Umbilical cord (tissue), 2 donors: ENCODE data around the gene SND1. TPM values are rescaled to one million over a fixed set of nuclear protein-coding genes. Genes with fewer than 3 reads are reported as not detected.
"Not testable (repeated sequence)": the region's sequence is repeated elsewhere in the genome, so short reads cannot be mapped to it uniquely, and the experiment has no call there.

Experiments
- DNase-seq: peaks from one replicate; pipeline ENCODE4 v3.0.0-alpha.2; 2015; ENCODE audit warnings: low spot score
- total RNA-seq: library from RNA; depleted of rRNA; stranded (reverse); fragments of >200 nt; gene quantifications from one replicate; pipeline ENCODE4 v1.2.3, GENCODE V29; 2014; ENCODE audit warnings: low replicate concordance; ENCODE audit not compliant: insufficient read depth

SND1 gene
- total RNA-seq, 1 donor from 2014 or later: 101 TPM

GRCh38 chr7:128092221-128092620, 440.2 kb downstream of the SND1 start:
- DNase-seq: no peak

GRCh38 chr7:128093614-128094570, 441.9 kb downstream of the SND1 start:
- DNase-seq: no peak

- no peak for DNase-seq
These were observed 442.7 kb downstream of the SND1 start for GRCh38 chr7:128094686-128095085.

GRCh38 chr7:128097211-128097731, 445.3 kb downstream of the SND1 start:
- DNase-seq: no peak

GRCh38 chr7:128098629-128099028, 446.6 kb downstream of the SND1 start:
- DNase-seq: no peak

GRCh38 chr7:128099204-128099671, 447.2 kb downstream of the SND1 start:
- DNase-seq: no peak

- DNase-seq: no peak
These were observed 448.4 kb downstream of the SND1 start for GRCh38 chr7:128100225-128100948.

GRCh38 chr7:128100949-128101713, 449.1 kb downstream of the SND1 start:
- DNase-seq: peak; percentile 24

- DNase-seq: no peak
These were observed 450.7 kb downstream of the SND1 start for GRCh38 chr7:128102490-128103291.

GRCh38 chr7:128103498-128104107, 451.6 kb downstream of the SND1 start:
- peak; percentile 58 for DNase-seq

GRCh38 chr7:128104108-128104742, 452.2 kb downstream of the SND1 start:
- peak; percentile 22 for DNase-seq

GRCh38 chr7:128105228-128106022, 453.4 kb downstream of the SND1 start:
- DNase-seq: no peak

- no peak for DNase-seq
These were observed 454.8 kb downstream of the SND1 start for GRCh38 chr7:128106821-128107220.

GRCh38 chr7:128107516-128107915, 455.5 kb downstream of the SND1 start:
- DNase-seq: not testable (repeated sequence)

- DNase-seq: no peak
These were observed 456.1 kb downstream of the SND1 start for GRCh38 chr7:128108129-128108528.

- DNase-seq: peak; percentile 26
These were observed 456.8 kb downstream of the SND1 start for GRCh38 chr7:128108641-128109423.

GRCh38 chr7:128109424-128109969, 457.5 kb downstream of the SND1 start:
- DNase-seq: not testable (repeated sequence)
